VCaP (cell line): ENCODE data around the gene SLC39A7.

Experiments used
- H3K27ac ChIP-seq: fragments of 450-650 bp; 2 replicates; pipeline ENCODE4 v1.5.1; 2017
- CTCF ChIP-seq: fragments of 450-650 bp; conservative IDR thresholded peaks from 2 replicates; pipeline ENCODE4 v1.5.1; 2017; ENCODE audit warnings: mild to moderate bottlenecking, moderate library complexity

SLC39A7 gene

GRCh38 chr6:33241968-33242367 lies 41.3 kb downstream of the SLC39A7 start:
- TF ChIP-seq CTCF: no peak
- no peak overlapping the region for H3K27ac ChIP-seq

DNA sequence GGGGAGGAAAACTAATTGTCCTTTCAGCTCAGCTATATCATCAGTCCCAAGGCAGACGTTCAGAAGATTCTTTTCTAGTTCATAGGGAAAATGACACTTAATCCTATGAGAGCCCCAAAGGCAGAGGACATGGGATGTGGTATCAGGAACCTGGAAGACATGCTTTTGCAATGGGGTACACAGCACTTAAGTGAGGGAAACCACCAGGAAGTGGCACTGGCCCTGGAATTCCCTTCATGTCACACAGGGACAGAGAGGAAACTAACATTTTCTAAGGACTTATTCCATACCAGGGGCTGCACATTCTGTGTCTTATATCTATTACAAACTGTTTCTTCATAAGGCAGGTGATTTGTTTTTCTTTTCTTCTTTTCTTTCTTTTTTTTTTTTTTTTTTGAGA lies 42.8 kb downstream of the SLC39A7 start:
- no peak overlapping the region for H3K27ac ChIP-seq
- no peak for TF ChIP-seq CTCF

DNA sequence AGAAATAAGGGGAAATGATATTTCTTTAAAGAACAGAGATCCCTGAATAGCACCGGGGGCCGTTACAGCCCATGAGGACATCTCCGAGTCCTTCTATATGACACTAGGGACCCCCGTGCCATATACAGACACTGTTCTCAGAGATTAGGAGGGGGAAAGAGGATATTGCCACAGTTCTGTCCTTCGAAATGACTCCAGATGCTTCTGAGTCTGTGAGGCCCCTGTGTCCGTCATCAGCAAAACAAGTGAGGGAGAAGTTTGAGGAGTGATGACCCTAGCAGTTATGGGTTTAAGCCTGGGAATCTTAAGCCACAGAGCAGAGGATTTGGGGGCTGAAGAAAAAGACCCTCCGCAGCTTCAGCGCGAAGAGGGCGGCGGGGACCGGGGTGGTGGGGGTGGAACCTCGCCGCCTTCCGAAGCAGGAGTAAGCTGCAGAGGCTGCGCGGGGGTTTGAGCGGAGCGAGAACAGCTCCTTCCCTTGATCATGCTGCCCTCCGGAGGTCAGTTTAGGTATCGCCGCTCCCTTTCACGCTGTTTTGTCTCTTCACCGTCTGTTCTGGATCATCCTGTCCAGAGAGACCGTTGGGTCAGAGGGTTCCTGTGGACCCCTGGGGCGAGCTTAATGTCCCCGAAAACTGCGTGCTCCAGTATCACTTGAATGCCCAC lies 47.4 kb downstream of the SLC39A7 start:
- peak overlapping the region; percentile 98 for H3K27ac ChIP-seq
- peak; percentile 99 for TF ChIP-seq CTCF

- TF ChIP-seq CTCF: peak; percentile 51
- peak overlapping the region; percentile 98 for H3K27ac ChIP-seq
Observed at GRCh38 chr6:33248643-33248931, 47.9 kb downstream of the SLC39A7 start.

DNA sequence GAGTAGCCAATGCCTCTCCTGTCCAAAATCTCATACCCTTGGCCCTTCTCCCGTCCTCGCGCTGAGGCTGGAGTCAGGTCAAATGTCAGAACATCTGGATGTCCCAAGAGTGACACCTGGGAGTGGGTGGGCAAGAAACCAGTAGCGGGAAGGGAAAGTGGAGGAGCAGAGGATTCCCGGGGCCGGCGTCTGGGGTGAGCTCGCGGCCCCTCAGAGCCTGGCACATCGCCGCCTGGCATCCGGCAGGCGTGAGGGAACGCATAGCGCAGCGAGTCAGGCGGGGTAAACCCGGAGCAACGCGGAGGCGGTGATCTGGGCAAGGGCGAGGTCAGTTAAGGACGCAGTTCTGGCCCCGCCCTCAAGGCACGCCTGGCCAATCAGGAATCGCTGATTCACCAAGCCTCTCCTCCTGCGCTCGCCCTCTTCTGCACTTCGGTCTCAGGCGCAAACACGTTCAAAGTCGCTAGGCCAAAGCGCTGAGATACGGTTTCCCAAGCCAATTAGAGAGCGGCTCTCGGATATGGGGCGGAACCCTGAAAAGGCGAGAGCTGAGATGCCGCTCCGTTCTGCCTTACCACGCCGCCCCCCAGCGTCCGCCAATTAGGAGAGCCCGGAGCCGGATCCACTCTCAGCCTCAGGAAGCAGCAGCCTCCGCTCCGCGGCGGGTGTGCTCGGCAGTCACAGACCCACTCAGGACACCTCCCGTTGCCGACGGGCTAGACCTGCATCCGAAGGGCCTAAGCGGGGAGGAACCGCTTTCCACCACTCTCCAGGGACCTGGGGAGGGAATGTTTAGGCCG lies 48.5 kb downstream of the SLC39A7 start:
- TF ChIP-seq CTCF: no peak
- H3K27ac ChIP-seq: peak overlapping the region; percentile 98

- H3K27ac ChIP-seq: peak overlapping the region; percentile 98
- TF ChIP-seq CTCF: no peak
Observed at GRCh38 chr6:33249732-33250630, 49.3 kb downstream of the SLC39A7 start.

DNA sequence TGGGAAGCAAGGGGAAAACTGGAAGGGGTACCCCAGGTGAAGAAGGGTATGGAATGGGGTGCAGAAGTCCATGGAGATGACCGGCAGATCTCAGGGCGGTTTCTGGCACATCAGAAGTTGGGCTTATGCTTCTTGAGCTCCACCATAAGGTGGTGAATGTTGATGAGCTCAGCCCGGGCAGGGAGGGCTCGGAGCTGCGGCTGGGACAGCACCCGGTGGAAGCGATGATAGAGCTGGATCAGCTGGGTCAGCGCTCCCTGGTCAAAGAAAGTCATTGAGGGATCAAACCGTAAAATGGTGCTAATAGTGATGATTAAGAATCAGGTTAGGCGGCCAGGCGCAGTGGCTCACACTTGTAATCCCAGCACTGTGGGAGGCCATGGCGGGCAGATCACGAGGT lies 50.1 kb downstream of the SLC39A7 start:
- TF ChIP-seq CTCF: no peak
- H3K27ac ChIP-seq: peak overlapping the region; percentile 98
